OCI-LY7 (cell line): Measurements from ENCODE around the gene CLDN10. TPM values are rescaled to one million over a fixed set of nuclear protein-coding genes. Genes with fewer than 3 reads are reported as not detected.

Experiments used
- BruUV-seq: library from RNA; stranded (reverse); fragments of 400-500 nt; replicated peaks from 2 replicates; lab custom pipeline; 2021; lab: Mats Ljungman, UMichigan
- CTCF ChIA-PET: fragments of 300-600 bp; sonication (Branson Sonifier 250); formaldehyde crosslinking; loops from one replicate; lab custom pipeline; 2022; ENCODE audit warnings: antibody characterized with exemption; ENCODE audit not compliant: unreplicated experiment; lab: Charles Lee
- POLR2A ChIA-PET: fragments of 300-600 bp; sonication (Branson Sonifier 250); formaldehyde crosslinking; loops from one replicate; lab custom pipeline; 2022; ENCODE audit warnings: antibody characterized with exemption; lab: Charles Lee
- DNase-seq: peaks from one replicate; pipeline ENCODE4 v3.0.0-alpha.2; 2015; ENCODE audit warnings: low spot score
- H2AFZ ChIP-seq: fragments of 200-600 bp; sonication (generic), shearing (Covaris generic); 2 replicates; pipeline ENCODE4 v1.6.1; 2014; ENCODE audit warnings: mild to moderate bottlenecking, antibody characterized with exemption, low read length, moderate library complexity
- H3K27ac ChIP-seq: fragments of 200-600 bp; sonication (generic); 2 replicates; pipeline ENCODE4 v1.5.1; 2014; ENCODE audit warnings: mixed run types, low read depth, mild to moderate bottlenecking, moderate library complexity, low read length, inconsistent platforms; ENCODE audit not compliant: poor library complexity, severe bottlenecking
- H3K36me3 ChIP-seq: fragments of 200-600 bp; sonication (generic); 2 replicates; pipeline ENCODE4 v1.6.1; 2014; ENCODE audit warnings: mild to moderate bottlenecking, antibody characterized with exemption, low read length, moderate library complexity, mixed read lengths; ENCODE audit not compliant: insufficient read depth
- H3K4me1 ChIP-seq: fragments of 200-600 bp; sonication (generic); 2 replicates; pipeline ENCODE4 v1.5.1; 2014; ENCODE audit warnings: mild to moderate bottlenecking, low read length; ENCODE audit not compliant: insufficient read depth, poor library complexity, severe bottlenecking
- H3K4me2 ChIP-seq: fragments of 200-600 bp; sonication (generic); 2 replicates; pipeline ENCODE4 v1.6.1; 2014; ENCODE audit warnings: mild to moderate bottlenecking, low read length
- H3K4me3 ChIP-seq: fragments of 200-600 bp; sonication (generic); 2 replicates; pipeline ENCODE4 v1.5.1; 2014; ENCODE audit warnings: mild to moderate bottlenecking, low read depth, low read length; ENCODE audit not compliant: poor library complexity, severe bottlenecking
- H3K79me2 ChIP-seq: fragments of 200-600 bp; sonication (generic); 2 replicates; pipeline ENCODE4 v1.6.1; 2016; ENCODE audit warnings: low read depth, mild to moderate bottlenecking, low read length, moderate library complexity, mixed read lengths; ENCODE audit not compliant: insufficient read depth
- H3K9me2 ChIP-seq: fragments of 200-600 bp; sonication (generic); 2 replicates; pipeline ENCODE4 v1.6.1; 2016; ENCODE audit warnings: mild to moderate bottlenecking, low read length, mixed read lengths; ENCODE audit not compliant: insufficient read depth
- H3K9me3 ChIP-seq: fragments of 200-600 bp; sonication (generic); 2 replicates; pipeline ENCODE4 v1.6.1; 2014; ENCODE audit warnings: mild to moderate bottlenecking, mixed run types, low read length, mixed read lengths
- H4K20me1 ChIP-seq: fragments of 200-600 bp; sonication (generic); 2 replicates; pipeline ENCODE4 v1.6.1; 2014; ENCODE audit warnings: mild to moderate bottlenecking, antibody characterized with exemption, low read length, moderate library complexity, mixed read lengths; ENCODE audit not compliant: insufficient read depth
- CTCF ChIP-seq: fragments of 200-600 bp; sonication (generic); conservative IDR thresholded peaks from 2 replicates; pipeline ENCODE4 v1.5.1; 2014; ENCODE audit warnings: mild to moderate bottlenecking, antibody characterized with exemption, low read length, moderate library complexity, mixed read lengths
- EZH2phosphoT487 ChIP-seq: fragments of 200-600 bp; sonication (generic); IDR thresholded peaks from 2 replicates; pipeline ENCODE4 v1.6.1; 2018; ENCODE audit warnings: low read depth, borderline replicate concordance, mild to moderate bottlenecking, mixed run types, antibody characterized with exemption, low read length, moderate library complexity, mixed read lengths
- intact Hi-C: fragments of 100-400 bp; cut with micrococcal nuclease; formaldehyde crosslinking; loops from one replicate; pipeline ENCODE4 v1.10.0; 2022; ENCODE audit not compliant: unreplicated experiment
- total RNA-seq, 2 experiments: library from RNA; depleted of rRNA in 1 of 2; stranded (reverse); fragments of >200 nt in 1 of 2; shearing (Covaris generic) in 1 of 2; gene quantifications; 2 replicates each; pipeline ENCODE4 v1.2.3, GENCODE V29; 2014 to 2022

CLDN10 gene
- total RNA-seq, 2 experiments from 2014 or later = not detected

- Histone ChIP-seq H3K27ac (no peak overlapping the region), H3K36me3 (no peaks in the 10 kb centered on the region), H3K4me3 (no peak overlapping the region), H3K9me3 (no peaks in the 10 kb centered on the region), H4K20me1 (no peaks in the 10 kb centered on the region), H3K79me2 (no peaks in the 10 kb centered on the region), H3K4me1 (no peaks in the 10 kb centered on the region), H2AFZ (no peak overlapping the region), H3K9me2 (no peaks in the 10 kb centered on the region), H3K4me2 (no peak overlapping the region)
- DNase-seq = no peak
- BruUV-seq = no TSS peak
- CTCF ChIA-PET = no interaction called here
- no peak for TF ChIP-seq EZH2phosphoT487
- TF ChIP-seq CTCF = no peak
- POLR2A ChIA-PET = interaction anchor here (0.6 kb wide), 1 partner anchor 17 kb away, joined by 3 read pairs; no protein-coding TSS in a partner anchor
- intact Hi-C loops = no loop called here
Measured at GRCh38 chr13:95533545-95534160, 18.9 kb upstream of the CLDN10 start.

GRCh38 chr13:95535243-95535642 lies 17.3 kb upstream of the CLDN10 start:
- intact Hi-C loops = no loop called here
- no peak for DNase-seq

More at GRCh38 chr13:95535243-95535642, 17.3 kb upstream of the CLDN10 start:
- Histone ChIP-seq H2AFZ (no peak overlapping the region), H3K9me2 (no peaks in the 10 kb centered on the region), H3K4me1 (no peaks in the 10 kb centered on the region), H3K4me3 (no peak overlapping the region), H3K9me3 (no peaks in the 10 kb centered on the region), H4K20me1 (no peaks in the 10 kb centered on the region), H3K27ac (no peak overlapping the region), H3K4me2 (no peak overlapping the region), H3K36me3 (no peaks in the 10 kb centered on the region), H3K79me2 (no peaks in the 10 kb centered on the region)
- no TSS peak for BruUV-seq
- POLR2A ChIA-PET = no interaction called here
- TF ChIP-seq EZH2phosphoT487 (no peak), CTCF (no peak)
- CTCF ChIA-PET = no interaction called here
